Right lung (tissue), 5 donors: ENCODE results near the gene ETFBKMT. TPM values are rescaled to one million over a fixed set of nuclear protein-coding genes. Genes with fewer than 3 reads are reported as not detected.
"Not testable (repeated sequence)": the region's sequence is repeated elsewhere in the genome, so short reads cannot be mapped to it uniquely, and the experiment has no call there.

Experiments used
- DNase-seq, 2 donors: peaks; one replicate each; pipeline ENCODE4 v3.0.0-alpha.2; 2013
- polyA plus RNA-seq, 5 donors: library from polyadenylated mRNA; unstranded; fragments of 120-200 nt; gene quantifications; one replicate each; pipeline versions ENCODE4 v1.2.1 to v1.2.3, GENCODE V29; 2013; ENCODE audit warnings: inconsistent platforms in 1 of 5, low replicate concordance in 1 of 5; ENCODE audit not compliant: insufficient read length in 5 of 5, insufficient read depth in 1 of 5

Gene ETFBKMT
- polyA plus RNA-seq, 5 donors = 3.1 to 4.3 (median 3.5) TPM

DNA sequence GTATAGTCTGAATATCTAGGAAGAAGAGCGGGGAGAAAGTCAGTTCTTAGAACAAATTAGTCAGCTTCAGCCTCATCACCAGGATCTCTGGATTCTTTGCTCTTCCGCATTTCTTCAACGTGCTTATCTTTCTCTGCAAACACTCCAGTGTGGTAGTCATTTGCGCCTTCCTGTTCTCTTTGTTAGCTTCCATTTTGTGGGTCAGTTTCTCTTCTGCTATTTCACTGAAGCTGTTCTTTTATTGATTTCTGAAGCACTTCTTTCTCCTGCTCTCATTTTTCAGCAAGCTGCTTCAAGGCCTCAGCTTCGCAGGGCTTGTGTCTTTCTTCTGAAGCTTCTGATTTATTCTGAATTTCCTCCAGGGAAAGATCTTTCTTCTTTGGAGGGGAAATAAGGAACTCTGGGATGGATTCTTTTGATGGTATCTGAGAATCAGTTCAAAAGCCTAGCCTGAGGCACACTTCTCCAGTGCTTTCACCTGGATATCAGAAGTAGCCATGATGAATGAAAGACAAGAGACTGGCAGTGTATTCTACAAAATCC, 55.9 kb downstream of the ETFBKMT start:
- DNase-seq = no peak

DNA sequence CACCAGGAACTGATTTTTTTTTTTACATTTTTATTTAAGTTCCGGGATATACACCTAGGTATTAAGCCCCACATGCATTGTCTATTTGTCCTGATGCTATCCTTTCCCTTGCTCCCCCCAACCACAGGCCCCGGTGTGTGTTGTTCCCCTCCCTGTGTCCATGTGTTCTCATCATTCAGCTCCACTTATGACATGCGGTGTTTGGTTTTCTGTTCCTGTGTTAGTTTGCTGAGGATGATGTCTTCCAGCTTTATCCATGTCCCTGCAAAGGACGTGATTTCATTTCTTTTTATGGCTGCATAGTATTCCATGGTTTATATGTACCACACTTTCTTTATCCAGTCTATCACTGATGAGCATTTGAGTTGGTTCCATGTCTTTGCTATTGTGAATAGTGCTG, 57.5 kb downstream of the ETFBKMT start:
- not testable (repeated sequence) for DNase-seq

DNA sequence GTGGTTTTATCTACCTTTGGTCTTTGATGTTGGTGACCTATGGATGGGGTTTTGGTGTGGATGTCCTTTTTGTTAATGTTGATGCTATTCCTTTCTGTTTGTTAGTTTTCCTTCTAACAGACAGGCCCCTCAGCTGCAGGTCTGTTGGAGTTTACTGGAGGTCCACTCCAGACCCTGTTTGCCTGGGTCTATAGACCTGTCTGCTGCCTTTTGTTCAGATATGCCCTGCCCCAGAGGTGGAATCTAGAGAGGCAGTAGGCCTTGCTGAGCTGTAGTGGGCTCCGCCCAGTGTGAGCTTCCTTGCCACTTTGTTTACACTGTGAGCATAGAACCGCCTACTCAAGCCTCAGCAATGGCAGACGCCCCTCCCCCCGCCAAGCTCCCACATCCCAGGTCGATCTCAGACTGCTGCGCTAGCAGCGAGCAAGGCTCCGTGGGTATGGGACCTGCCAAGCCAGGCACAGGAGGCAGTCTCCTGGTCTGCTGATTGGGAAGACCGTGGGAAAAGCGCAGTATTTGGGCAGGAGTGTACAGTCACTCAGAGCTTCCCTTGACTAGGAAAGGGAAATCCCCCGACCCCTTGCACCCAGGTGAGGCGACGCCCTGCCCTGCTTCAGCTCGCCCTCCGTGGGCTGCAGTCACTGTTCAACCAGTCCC, 59.2 kb downstream of the ETFBKMT start:
- not testable (repeated sequence) for DNase-seq

DNA sequence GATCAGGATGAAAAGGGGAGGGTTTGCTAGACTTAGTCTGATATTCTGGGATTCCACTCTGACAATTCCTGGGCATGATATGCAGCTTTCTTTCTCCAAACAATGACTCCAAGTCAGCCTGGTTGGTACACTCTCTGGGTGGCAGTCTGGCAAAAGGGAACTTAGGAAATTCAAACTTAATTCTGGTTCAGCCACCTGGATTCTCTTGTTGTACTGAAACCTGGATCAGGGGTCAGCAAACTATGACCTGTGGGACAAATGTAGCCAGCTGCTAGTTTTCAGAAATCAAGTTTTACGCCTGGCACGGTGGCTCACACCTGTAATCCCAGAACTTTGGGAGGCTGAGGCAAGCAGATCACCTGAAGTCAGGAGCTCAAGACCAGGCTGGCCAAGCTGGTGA, 63.1 kb downstream of the ETFBKMT start:
- DNase-seq = no peak

Other genes with a start within 250 kb of the ETFBKMT start
- 10 to 100 TPM in 2 of 5 donors, 1 to 10 TPM in 3; 6.5 to 11.1 (median 8.6) TPM for gene DENND5B, start 68.6 kb upstream of the ETFBKMT start, polyA plus RNA-seq
- 10 to 100 TPM; 15.0 to 22.0 (median 21.4) TPM for gene AMN1, start 69.3 kb downstream of the ETFBKMT start, polyA plus RNA-seq